ENCODE measurements around the gene GRIP1.
"Not testable (repeated sequence)": the region's sequence is repeated elsewhere in the genome, so short reads cannot be mapped to it uniquely, and the experiment has no call there.

GRIP1 gene

DNA sequence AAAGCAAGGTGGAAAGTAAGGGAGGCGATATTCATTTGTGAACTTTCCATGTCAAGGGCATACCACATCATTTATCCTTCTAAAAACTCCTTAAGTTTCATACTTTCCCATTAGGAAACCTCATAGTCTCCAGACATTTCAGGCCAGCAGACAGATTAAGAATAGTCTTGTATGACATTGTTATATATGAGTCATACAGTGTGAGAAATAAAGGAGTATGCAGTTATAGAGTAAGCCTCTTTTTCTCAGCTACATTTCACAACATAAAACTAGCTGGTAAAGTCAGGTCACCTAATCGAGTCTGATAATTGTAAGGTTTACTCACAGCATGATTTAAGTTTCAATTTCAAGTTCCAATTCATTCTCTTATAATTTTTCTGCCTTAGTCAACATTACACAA lies 164.3 kb downstream of the GRIP1 start:
- no peaks in the 10 kb centered on the region for H3K9me3 Mint-ChIP-seq (ENCODE audit: low read depth)
- H3K36me3 Mint-ChIP-seq: no peaks in the 10 kb centered on the region
- no peaks in the 10 kb centered on the region for H3K4me1 Mint-ChIP-seq (ENCODE audit: low read depth)
- no peak overlapping the region for H3K27ac Mint-ChIP-seq
- no peak overlapping the region for H3K4me3 Mint-ChIP-seq
- H3K27me3 Mint-ChIP-seq: peaks cover 4% of the 10 kb centered on the region

DNA sequence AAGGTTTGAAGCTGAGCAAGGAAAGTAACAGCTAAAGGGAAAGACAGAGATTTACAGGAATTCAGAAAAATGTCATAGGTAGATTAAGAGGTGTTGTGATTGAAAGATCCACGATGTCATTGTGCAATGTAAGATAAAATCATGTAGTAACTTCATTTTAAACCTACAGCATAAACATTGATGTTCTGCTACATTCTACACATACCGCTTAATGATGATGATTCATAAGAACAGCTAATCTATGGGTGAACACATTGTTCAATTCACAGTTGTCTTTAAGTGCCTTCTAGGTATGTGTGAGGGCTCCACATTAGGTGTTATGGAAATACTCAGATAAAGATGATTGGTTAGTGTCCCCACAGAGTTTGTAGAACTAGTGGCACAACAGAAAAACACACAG lies 170.9 kb downstream of the GRIP1 start:
- H3K27me3 Mint-ChIP-seq: peaks cover 4% of the 10 kb centered on the region

GRCh38 chr12:66503746-66504145 lies 175.1 kb downstream of the GRIP1 start:
- Mint-ChIP-seq H3K36me3 (peaks cover 2% of the 10 kb centered on the region), H3K27me3 (peaks cover 1% of the 10 kb centered on the region), H3K9me3 (ENCODE audit: low read depth) (no peaks in the 10 kb centered on the region), H3K27ac (no peak overlapping the region), H3K4me3 (no peak overlapping the region), H3K4me1 (ENCODE audit: low read depth) (no peaks in the 10 kb centered on the region)

More for the DNA sequence above, 170.9 kb downstream of the GRIP1 start:
- no peaks in the 10 kb centered on the region for H3K4me1 Mint-ChIP-seq (ENCODE audit: low read depth)
- H3K4me3 Mint-ChIP-seq: no peak overlapping the region
- H3K36me3 Mint-ChIP-seq: peaks cover 2% of the 10 kb centered on the region
- H3K9me3 Mint-ChIP-seq (ENCODE audit: low read depth): no peaks in the 10 kb centered on the region
- H3K27ac Mint-ChIP-seq: no peak overlapping the region

GRCh38 chr12:66502911-66503310 lies 176.0 kb downstream of the GRIP1 start:
- no peak overlapping the region for H3K27ac Mint-ChIP-seq
- peaks cover 2% of the 10 kb centered on the region for H3K36me3 Mint-ChIP-seq
- no peaks in the 10 kb centered on the region for H3K9me3 Mint-ChIP-seq (ENCODE audit: low read depth)
- no peaks in the 10 kb centered on the region for H3K4me1 Mint-ChIP-seq (ENCODE audit: low read depth)
- no peak overlapping the region for H3K4me3 Mint-ChIP-seq
- peaks cover 1% of the 10 kb centered on the region for H3K27me3 Mint-ChIP-seq

GRCh38 chr12:66500841-66501240 lies 178.0 kb downstream of the GRIP1 start:
- no peak overlapping the region for H3K4me3 Mint-ChIP-seq
- H3K36me3 Mint-ChIP-seq: peaks cover 2% of the 10 kb centered on the region
- no peaks in the 10 kb centered on the region for H3K4me1 Mint-ChIP-seq (ENCODE audit: low read depth)
- no peaks in the 10 kb centered on the region for H3K9me3 Mint-ChIP-seq (ENCODE audit: low read depth)
- no peak overlapping the region for H3K27ac Mint-ChIP-seq
- peaks cover 3% of the 10 kb centered on the region for H3K27me3 Mint-ChIP-seq

GRCh38 chr12:66500091-66500490 lies 178.8 kb downstream of the GRIP1 start:
- H3K4me3 Mint-ChIP-seq: no peak overlapping the region
- no peaks in the 10 kb centered on the region for H3K9me3 Mint-ChIP-seq (ENCODE audit: low read depth)
- H3K27me3 Mint-ChIP-seq: peaks cover 3% of the 10 kb centered on the region
- H3K4me1 Mint-ChIP-seq (ENCODE audit: low read depth): no peaks in the 10 kb centered on the region
- H3K36me3 Mint-ChIP-seq: peaks cover 2% of the 10 kb centered on the region
- H3K27ac Mint-ChIP-seq: no peak overlapping the region

DNA sequence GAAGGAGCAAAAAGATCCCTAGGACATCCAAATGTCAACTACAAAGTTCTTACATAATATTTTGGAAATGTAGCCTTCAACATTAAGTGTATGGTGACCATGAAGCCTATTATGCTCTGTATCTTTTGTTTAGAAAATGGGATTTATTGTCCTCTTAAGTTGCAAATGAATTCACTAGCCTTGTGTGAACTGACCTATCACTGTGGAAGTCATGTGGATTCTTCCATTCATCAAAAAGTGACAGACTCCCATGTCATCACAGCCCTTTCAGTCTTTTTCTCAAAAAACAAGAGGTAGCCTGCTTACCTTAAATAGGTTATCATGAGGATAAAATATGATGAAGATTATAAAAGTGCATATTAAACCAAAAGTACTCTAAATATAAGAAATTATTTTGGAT lies 179.9 kb downstream of the GRIP1 start:
- H3K9me3 Mint-ChIP-seq (ENCODE audit: low read depth): no peaks in the 10 kb centered on the region
- H3K4me1 Mint-ChIP-seq (ENCODE audit: low read depth): no peaks in the 10 kb centered on the region
- peaks cover 2% of the 10 kb centered on the region for H3K36me3 Mint-ChIP-seq
- H3K27me3 Mint-ChIP-seq: peaks cover 3% of the 10 kb centered on the region
- H3K4me3 Mint-ChIP-seq: no peak overlapping the region
- H3K27ac Mint-ChIP-seq: no peak overlapping the region

DNA sequence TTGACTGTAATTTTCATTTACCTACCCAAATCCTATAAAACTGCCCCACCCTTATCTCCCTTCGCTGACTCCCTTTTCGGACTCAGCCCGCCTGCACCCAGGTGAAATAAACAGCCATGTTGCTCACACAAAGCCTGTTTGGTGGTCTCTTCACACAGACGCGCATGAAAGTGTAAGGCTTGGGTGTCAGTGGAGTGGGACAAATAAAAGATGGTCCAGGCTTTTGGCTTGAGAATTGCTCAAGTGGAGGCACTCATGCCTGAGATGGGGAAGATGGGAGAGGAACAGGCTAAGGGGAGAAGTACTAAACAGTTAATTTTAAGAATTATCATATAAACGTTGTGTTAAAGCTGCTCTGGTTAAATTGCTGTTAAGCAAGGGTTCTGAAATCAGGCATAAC lies 180.8 kb downstream of the GRIP1 start:
- H3K4me1 Mint-ChIP-seq (ENCODE audit: low read depth); H3K36me3 Mint-ChIP-seq; H3K4me3 Mint-ChIP-seq: not testable (repeated sequence)

GRCh38 chr12:66497008-66497897 lies 181.6 kb downstream of the GRIP1 start:
- H3K4me1 Mint-ChIP-seq (ENCODE audit: low read depth): no peaks in the 10 kb centered on the region
- no peak overlapping the region for H3K27ac Mint-ChIP-seq
- H3K36me3 Mint-ChIP-seq: no peaks in the 10 kb centered on the region
- H3K27me3 Mint-ChIP-seq: peaks cover 3% of the 10 kb centered on the region
- H3K9me3 Mint-ChIP-seq (ENCODE audit: low read depth): no peaks in the 10 kb centered on the region
- H3K4me3 Mint-ChIP-seq: no peak overlapping the region

More for the DNA sequence above, 180.8 kb downstream of the GRIP1 start:
- H3K27ac Mint-ChIP-seq; H3K9me3 Mint-ChIP-seq (ENCODE audit: low read depth); H3K27me3 Mint-ChIP-seq: not testable (repeated sequence)

- H3K27ac Mint-ChIP-seq: no peak overlapping the region
- no peaks in the 10 kb centered on the region for H3K4me1 Mint-ChIP-seq (ENCODE audit: low read depth)
- no peaks in the 10 kb centered on the region for H3K36me3 Mint-ChIP-seq
- peaks cover 3% of the 10 kb centered on the region for H3K27me3 Mint-ChIP-seq
- no peaks in the 10 kb centered on the region for H3K9me3 Mint-ChIP-seq (ENCODE audit: low read depth)
- H3K4me3 Mint-ChIP-seq: no peak overlapping the region
Measured at GRCh38 chr12:66496595-66496994, 182.3 kb downstream of the GRIP1 start.

- no peak overlapping the region for H3K27ac Mint-ChIP-seq
- no peak overlapping the region for H3K4me3 Mint-ChIP-seq
- peaks cover 3% of the 10 kb centered on the region for H3K27me3 Mint-ChIP-seq
- no peaks in the 10 kb centered on the region for H3K36me3 Mint-ChIP-seq
- no peaks in the 10 kb centered on the region for H3K4me1 Mint-ChIP-seq (ENCODE audit: low read depth)
- no peaks in the 10 kb centered on the region for H3K9me3 Mint-ChIP-seq (ENCODE audit: low read depth)
Measured at GRCh38 chr12:66495709-66496108, 183.2 kb downstream of the GRIP1 start.

DNA sequence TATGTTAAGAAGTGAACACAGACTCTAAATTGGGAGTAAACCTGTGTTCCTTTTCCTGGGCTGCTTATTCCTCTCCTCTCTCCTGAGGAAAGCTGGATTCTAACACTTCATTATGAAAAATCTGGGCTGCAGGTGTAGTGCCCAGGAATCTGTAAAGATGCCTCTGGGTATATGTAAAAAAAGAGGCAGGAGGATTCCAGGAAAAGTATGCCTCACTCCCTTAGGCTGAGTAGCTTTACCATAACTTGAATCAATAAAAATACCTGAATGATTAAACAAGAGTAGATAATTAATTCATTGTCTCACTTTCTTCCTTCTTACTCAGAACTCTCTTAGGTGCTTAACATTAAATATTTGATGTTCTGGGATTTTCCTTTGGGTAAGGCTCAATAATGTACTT lies 185.1 kb downstream of the GRIP1 start:
- no peak overlapping the region for H3K4me3 Mint-ChIP-seq
- no peak overlapping the region for H3K27ac Mint-ChIP-seq
- peaks cover 9% of the 10 kb centered on the region for H3K27me3 Mint-ChIP-seq
- peaks cover 2% of the 10 kb centered on the region for H3K36me3 Mint-ChIP-seq
- no peaks in the 10 kb centered on the region for H3K4me1 Mint-ChIP-seq (ENCODE audit: low read depth)
- no peaks in the 10 kb centered on the region for H3K9me3 Mint-ChIP-seq (ENCODE audit: low read depth)

DNA sequence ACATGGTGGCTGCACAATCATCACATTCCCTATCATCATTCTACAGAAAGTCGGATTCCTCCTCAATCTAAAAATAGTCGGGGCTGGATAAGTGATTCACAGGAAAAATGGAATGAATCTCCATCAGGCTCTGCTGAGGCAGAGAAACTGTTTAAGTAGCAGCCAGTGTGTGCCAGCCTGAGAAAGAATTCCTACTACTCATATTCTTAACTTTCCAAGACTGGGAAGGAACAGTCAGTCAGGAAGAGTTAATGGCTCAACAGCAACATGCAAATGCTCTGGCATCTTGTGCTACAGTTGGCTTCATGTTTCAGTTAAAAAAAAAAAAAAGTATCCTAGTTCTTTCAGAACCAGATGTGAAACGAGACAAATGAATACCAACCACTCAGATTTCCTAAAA lies 187.0 kb downstream of the GRIP1 start:
- Mint-ChIP-seq H3K4me1 (ENCODE audit: low read depth) (no peaks in the 10 kb centered on the region), H3K27me3 (peaks cover 6% of the 10 kb centered on the region), H3K4me3 (no peak overlapping the region)

GRCh38 chr12:66482351-66483203 lies 196.3 kb downstream of the GRIP1 start:
- Mint-ChIP-seq H3K9me3 (ENCODE audit: low read depth) (peaks cover 12% of the 10 kb centered on the region), H3K27me3 (peaks cover 2% of the 10 kb centered on the region), H3K36me3 (peaks cover 4% of the 10 kb centered on the region), H3K4me3 (no peak overlapping the region), H3K27ac (no peak overlapping the region), H3K4me1 (ENCODE audit: low read depth) (no peaks in the 10 kb centered on the region)

More for the DNA sequence above, 187.0 kb downstream of the GRIP1 start:
- Mint-ChIP-seq H3K36me3 (peaks cover 2% of the 10 kb centered on the region), H3K27ac (no peak overlapping the region), H3K9me3 (ENCODE audit: low read depth) (no peaks in the 10 kb centered on the region)

DNA sequence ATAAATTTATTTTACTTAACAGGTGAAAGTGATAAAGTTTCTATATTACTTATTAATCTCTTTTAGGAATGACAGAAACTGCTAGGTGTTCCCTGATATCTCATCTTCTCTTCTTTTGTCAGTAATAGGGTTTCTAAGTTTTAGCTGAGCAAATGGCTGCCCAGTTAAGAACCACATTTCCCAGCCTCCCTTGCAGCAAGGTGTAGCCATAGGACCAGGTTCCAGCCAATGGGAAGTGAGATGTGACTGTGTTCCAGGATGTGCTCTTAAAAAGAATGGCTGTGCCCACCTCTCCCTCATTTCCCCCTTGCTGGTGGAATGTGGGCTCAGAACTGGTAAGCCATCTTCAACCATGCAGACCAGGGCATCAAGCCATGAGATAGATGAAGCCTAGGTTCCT lies 210.9 kb downstream of the GRIP1 start:
- H3K4me1 Mint-ChIP-seq (ENCODE audit: low read depth): no peaks in the 10 kb centered on the region
- H3K27ac Mint-ChIP-seq: no peak overlapping the region
- H3K36me3 Mint-ChIP-seq: peaks cover 9% of the 10 kb centered on the region
- H3K4me3 Mint-ChIP-seq: no peak overlapping the region
- peaks cover 3% of the 10 kb centered on the region for H3K9me3 Mint-ChIP-seq (ENCODE audit: low read depth)
- peaks cover 12% of the 10 kb centered on the region for H3K27me3 Mint-ChIP-seq

Measured in activated naive CD8-positive, alpha-beta T cell (primary cell).